Muscle of back (tissue), 10 donors: ENCODE results near the gene SAE1. TPM values are rescaled to one million over a fixed set of nuclear protein-coding genes. Genes with fewer than 3 reads are reported as not detected.

Source experiments
- polyA plus RNA-seq, 10 donors: library from polyadenylated mRNA; unstranded; fragments of 120-200 nt; gene quantifications; one replicate each; pipeline ENCODE4 v1.2.1, GENCODE V29; 2013; ENCODE audit not compliant: insufficient read length in 10 of 10

SAE1 gene
- polyA plus RNA-seq, 10 donors, result 67.1 to 104 (median 83.3) TPM

Other genes starting within 250 kb of the SAE1 start
- gene NPAS1, start 111.0 kb upstream of the SAE1 start, polyA plus RNA-seq, result 1 to 10 TPM in 9 of 10 donors, under 1 TPM in 1; 0.74 to 3.9 (median 2.6) TPM
- 10 to 100 TPM in 2 of 10 donors, 1 to 10 TPM in 8; 4.4 to 10.1 (median 6.6) TPM for gene TMEM160, start 82.2 kb upstream of the SAE1 start, polyA plus RNA-seq
- 10 to 100 TPM; 22.2 to 31.5 (median 25.2) TPM for gene ZC3H4, start 17.1 kb upstream of the SAE1 start, polyA plus RNA-seq
- 1 to 10 TPM; 1.7 to 3.8 (median 2.4) TPM for gene BBC3, start 100.4 kb downstream of the SAE1 start, polyA plus RNA-seq
- 10 to 100 TPM; 15.3 to 22.4 (median 19.1) TPM for gene CCDC9, start 125.7 kb downstream of the SAE1 start, polyA plus RNA-seq
- 10 to 100 TPM in 3 of 10 donors, 1 to 10 TPM in 7; 6.3 to 11.5 (median 8.8) TPM for gene INAFM1, start 144.1 kb downstream of the SAE1 start, polyA plus RNA-seq
- gene C5AR1, start 179.0 kb downstream of the SAE1 start, polyA plus RNA-seq, result 1 to 10 TPM; 1.5 to 3.5 (median 2.3) TPM
- under 1 TPM; 0.30 to 0.63 (median 0.42) TPM for gene C5AR2, start 201.3 kb downstream of the SAE1 start, polyA plus RNA-seq
- 10 to 100 TPM in 7 of 10 donors, 1 to 10 TPM in 3; 8.1 to 12.5 (median 10.7) TPM for gene DHX34, start 218.5 kb downstream of the SAE1 start, polyA plus RNA-seq